Measurements from ENCODE around the gene ZNF665.

GRCh38 chr19:53190253-53190652, 2.9 kb downstream of the ZNF665 start:
- no peak for TF ChIP-seq POLR2A (IDR thresholded peaks at IDR 0.05; ENCODE audit: low read depth, low read length)
- TF ChIP-seq TAF1 (IDR thresholded peaks at IDR 0.05; ENCODE audit: borderline replicate concordance, low read depth, low read length), result no peak

Measured in GM12892 (cell line).